CD4-positive, alpha-beta T cell (primary cell): ENCODE data around the gene P2RX2. TPM values are rescaled to one million over a fixed set of nuclear protein-coding genes. Genes with fewer than 3 reads are reported as not detected.

Experiments used
- ATAC-seq: fragments of 200-7000 bp; cut with Tn5 transposase; one replicate; pipeline ENCODE4 v1.10.0; 2022; ENCODE audit warnings: mild to moderate bottlenecking; ENCODE audit not compliant: poor library complexity
- CTCF ChIA-PET: fragments of 350-600 bp; sonication (Branson Sonifier 250); formaldehyde crosslinking; loops from one replicate; lab custom pipeline; 2021; ENCODE audit warnings: antibody characterized with exemption, inconsistent platforms; lab: Charles Lee
- POLR2A ChIA-PET: fragments of 350-600 bp; sonication (Branson Sonifier 250); formaldehyde crosslinking; loops from one replicate; lab custom pipeline; 2021; ENCODE audit warnings: antibody characterized with exemption, inconsistent platforms; lab: Charles Lee
- DNase-seq, 14 experiments: peaks; one replicate each; pipeline ENCODE4 v3.0.0-alpha.2; 2013 to 2020; ENCODE audit warnings: mixed read lengths in 2 of 14
- H3K27ac ChIP-seq, 2 donors: one replicate each; pipeline versions ENCODE4 v1.5.1 to v1.7.0; 2013; ENCODE audit warnings: low read length in 2 of 2, low read depth in 1 of 2, mild to moderate bottlenecking in 1 of 2
- H3K27me3 ChIP-seq, 2 experiments: 1 replicate in 1 of 2; 2 replicates in 1 of 2; pipeline versions ENCODE4 v1.6.1 to v1.7.0; 2013; ENCODE audit warnings: low read length in 2 of 2, control low read depth in 1 of 2, mild to moderate bottlenecking in 1 of 2, moderate library complexity in 1 of 2; ENCODE audit not compliant: insufficient read depth in 2 of 2, control insufficient read depth in 1 of 2
- H3K36me3 ChIP-seq: one replicate; pipeline ENCODE4 v1.6.1; 2013; ENCODE audit warnings: low read length, control low read depth; ENCODE audit not compliant: insufficient read depth
- H3K4me1 ChIP-seq: one replicate; pipeline ENCODE4 v1.6.1; 2013; ENCODE audit warnings: low read length, control low read depth; ENCODE audit not compliant: insufficient read depth
- H3K4me3 ChIP-seq: one replicate; pipeline ENCODE4 v1.5.1; 2013; ENCODE audit warnings: mild to moderate bottlenecking, low read length, moderate library complexity
- H3K9me3 ChIP-seq, 2 experiments: 1 replicate in 1 of 2; 2 replicates in 1 of 2; pipeline versions ENCODE4 v1.6.1 to v1.7.0; 2013; ENCODE audit warnings: low read length in 2 of 2, mild to moderate bottlenecking in 2 of 2, control low read depth in 1 of 2, moderate library complexity in 1 of 2; ENCODE audit not compliant: control insufficient read depth in 1 of 2, insufficient read depth in 1 of 2
- H3K27ac Mint-ChIP-seq: one replicate; pipeline ENCODE4 v1.8.0; 2020; ENCODE audit warnings: mixed read lengths
- H3K27me3 Mint-ChIP-seq: one replicate; pipeline ENCODE4 v1.8.0; 2021; ENCODE audit warnings: mixed read lengths
- H3K36me3 Mint-ChIP-seq: one replicate; pipeline ENCODE4 v1.8.0; 2021; ENCODE audit warnings: low read depth, mixed read lengths
- H3K4me1 Mint-ChIP-seq: one replicate; pipeline ENCODE4 v1.8.0; 2021; ENCODE audit warnings: low read depth, mixed read lengths
- H3K4me3 Mint-ChIP-seq: one replicate; pipeline ENCODE4 v1.8.0; 2020; ENCODE audit warnings: mild to moderate bottlenecking, mixed read lengths
- H3K9me3 Mint-ChIP-seq: one replicate; pipeline ENCODE4 v1.8.0; 2020; ENCODE audit warnings: mixed read lengths
- intact Hi-C, 2 experiments: fragments of 100-400 bp; cut with DNase I in 1 of 2; cut with micrococcal nuclease in 1 of 2; formaldehyde crosslinking; loops; one replicate each; pipeline versions ENCODE4 v1.15.1 to v1.9.0; 2023 to 2025; cut with DNase I, micrococcal nuclease
- total RNA-seq, 174 experiments: library from RNA in 2 of 174; stranded (reverse) in 2 of 174; gene quantifications; one replicate each; pipeline ENCODE4 v1.2.3 and lab custom pipeline; 2021 to 2026
- TF ChIP-seq, protein P1 (sequence below): fragments of 200-600 bp; IDR thresholded peaks from one replicate; pipeline ENCODE4 v1.8.0; 2022; ENCODE audit warnings: antibody characterized with exemption, mild to moderate bottlenecking

The P2RX2 gene
- total RNA-seq, 2 experiments from 2014 or later, result not detected

- H3K27me3 ChIP-seq, result no peaks in the 10 kb centered on the region
- DNase-seq (no peak), ATAC-seq (no peak)
- H3K4me3 ChIP-seq, result no peak overlapping the region
- intact Hi-C loops, result no loop called here
- no peak overlapping the region for H3K27ac ChIP-seq
- peaks cover 38% of the 10 kb centered on the region for H3K36me3 Mint-ChIP-seq
- H3K4me3 Mint-ChIP-seq, result no peak overlapping the region
- CTCF ChIA-PET, result no interaction called here
- POLR2A ChIA-PET, result no interaction called here
- H3K4me1 Mint-ChIP-seq, result no peaks in the 10 kb centered on the region
- peaks cover 33% of the 10 kb centered on the region for H3K36me3 ChIP-seq
- H3K4me1 ChIP-seq, result no peaks in the 10 kb centered on the region
- H3K27ac Mint-ChIP-seq, result no peak overlapping the region
- H3K9me3 ChIP-seq, result peaks cover 0 to 5% of the 10 kb centered on the region in 2 experiments
- H3K27me3 Mint-ChIP-seq, result no peaks in the 10 kb centered on the region
- no peaks in the 10 kb centered on the region for H3K9me3 Mint-ChIP-seq
- TF ChIP-seq, protein P1, sequence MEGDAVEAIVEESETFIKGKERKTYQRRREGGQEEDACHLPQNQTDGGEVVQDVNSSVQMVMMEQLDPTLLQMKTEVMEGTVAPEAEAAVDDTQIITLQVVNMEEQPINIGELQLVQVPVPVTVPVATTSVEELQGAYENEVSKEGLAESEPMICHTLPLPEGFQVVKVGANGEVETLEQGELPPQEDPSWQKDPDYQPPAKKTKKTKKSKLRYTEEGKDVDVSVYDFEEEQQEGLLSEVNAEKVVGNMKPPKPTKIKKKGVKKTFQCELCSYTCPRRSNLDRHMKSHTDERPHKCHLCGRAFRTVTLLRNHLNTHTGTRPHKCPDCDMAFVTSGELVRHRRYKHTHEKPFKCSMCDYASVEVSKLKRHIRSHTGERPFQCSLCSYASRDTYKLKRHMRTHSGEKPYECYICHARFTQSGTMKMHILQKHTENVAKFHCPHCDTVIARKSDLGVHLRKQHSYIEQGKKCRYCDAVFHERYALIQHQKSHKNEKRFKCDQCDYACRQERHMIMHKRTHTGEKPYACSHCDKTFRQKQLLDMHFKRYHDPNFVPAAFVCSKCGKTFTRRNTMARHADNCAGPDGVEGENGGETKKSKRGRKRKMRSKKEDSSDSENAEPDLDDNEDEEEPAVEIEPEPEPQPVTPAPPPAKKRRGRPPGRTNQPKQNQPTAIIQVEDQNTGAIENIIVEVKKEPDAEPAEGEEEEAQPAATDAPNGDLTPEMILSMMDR, result no peak
Measured at GRCh38 chr12:132578118-132578517, 40.5 kb upstream of the P2RX2 start.

- H3K4me3 ChIP-seq, result no peak overlapping the region
- DNase-seq, result no peak
- Mint-ChIP-seq H3K36me3 (peaks cover 41% of the 10 kb centered on the region), H3K9me3 (no peaks in the 10 kb centered on the region), H3K4me1 (no peaks in the 10 kb centered on the region), H3K27me3 (no peaks in the 10 kb centered on the region), H3K4me3 (no peak overlapping the region), H3K27ac (no peak overlapping the region)
- ChIA-PET CTCF (no interaction called here), POLR2A (no interaction called here)
- H3K36me3 ChIP-seq, result peaks cover 33% of the 10 kb centered on the region
- H3K27ac ChIP-seq, result no peak overlapping the region
- intact Hi-C loops, result no loop called here
- TF ChIP-seq, protein P1, result no peak
- H3K4me1 ChIP-seq, result no peaks in the 10 kb centered on the region
- no peaks in the 10 kb centered on the region for H3K27me3 ChIP-seq
- ATAC-seq, result no peak
- peaks cover 0 to 5% of the 10 kb centered on the region in 2 experiments for H3K9me3 ChIP-seq
Measured at GRCh38 chr12:132578826-132579225, 39.8 kb upstream of the P2RX2 start.

DNA sequence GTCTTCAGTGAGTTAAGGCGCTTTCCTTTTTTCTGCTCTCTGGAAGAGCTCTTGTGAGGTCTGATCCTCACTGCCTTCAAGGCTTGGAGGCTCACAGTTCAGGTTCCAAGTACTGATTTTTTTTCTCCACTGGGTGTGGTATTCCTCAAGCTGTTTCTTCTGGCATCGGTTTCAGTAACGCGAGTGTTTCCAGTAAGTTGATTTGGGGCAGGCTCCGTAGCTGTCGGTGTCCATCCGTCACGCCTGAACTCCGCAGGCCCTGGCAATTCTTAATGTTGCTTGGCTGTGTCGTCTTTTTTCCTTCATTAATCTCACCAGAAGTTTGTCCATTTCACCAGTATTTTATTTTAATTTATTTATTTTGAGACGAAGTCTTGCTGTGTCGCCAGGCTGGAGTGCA is 38.8 kb upstream of the P2RX2 start:
- intact Hi-C loops, result no loop called here
- no peak overlapping the region for H3K4me3 Mint-ChIP-seq
- Histone ChIP-seq H3K4me3 (no peak overlapping the region), H3K27ac (no peak overlapping the region), H3K36me3 (peaks cover 25% of the 10 kb centered on the region), H3K9me3 (peaks cover 0 to 5% of the 10 kb centered on the region in 2 experiments), H3K27me3 (no peaks in the 10 kb centered on the region), H3K4me1 (no peaks in the 10 kb centered on the region)
- CTCF ChIA-PET, result interaction anchor here (1.1 kb wide), 1 partner anchor 19 kb away, joined by 3 read pairs; no protein-coding TSS in a partner anchor
- H3K27ac Mint-ChIP-seq, result no peak overlapping the region
- TF ChIP-seq, protein P1, result no peak
- H3K27me3 Mint-ChIP-seq, result no peaks in the 10 kb centered on the region
- H3K9me3 Mint-ChIP-seq, result no peaks in the 10 kb centered on the region
- ATAC-seq, result no peak
- no peaks in the 10 kb centered on the region for H3K4me1 Mint-ChIP-seq
- no peak for DNase-seq
- H3K36me3 Mint-ChIP-seq, result peaks cover 43% of the 10 kb centered on the region
- POLR2A ChIA-PET, result no interaction called here
